ENCODE measurements around the gene TP63.

Gene TP63

GRCh38 chr3:189786479-189787064 lies 155.4 kb downstream of the TP63 start:
- DNase-seq, result no peak

GRCh38 chr3:189787191-189787590 lies 156.0 kb downstream of the TP63 start:
- DNase-seq, result no peak

GRCh38 chr3:189787632-189788031 lies 156.4 kb downstream of the TP63 start:
- DNase-seq, result no peak

GRCh38 chr3:189789432-189789831 lies 158.2 kb downstream of the TP63 start:
- DNase-seq, result no peak

- DNase-seq, result peak; percentile 27
Measured at GRCh38 chr3:189790658-189791057, 159.5 kb downstream of the TP63 start.

GRCh38 chr3:189792046-189792929 lies 161.1 kb downstream of the TP63 start:
- DNase-seq, result no peak

GRCh38 chr3:189794518-189794917 lies 163.3 kb downstream of the TP63 start:
- peak; percentile 32 for DNase-seq

- DNase-seq, result no peak
Measured at GRCh38 chr3:189797103-189797750, 166.0 kb downstream of the TP63 start.

- no peak for DNase-seq
Measured at GRCh38 chr3:189799366-189799765, 168.2 kb downstream of the TP63 start.

GRCh38 chr3:189800436-189800835 lies 169.2 kb downstream of the TP63 start:
- DNase-seq, result no peak

- DNase-seq, result no peak
Measured at GRCh38 chr3:189803254-189803653, 172.1 kb downstream of the TP63 start.

- DNase-seq, result no peak
Measured at GRCh38 chr3:189805375-189806067, 174.3 kb downstream of the TP63 start.

- DNase-seq, result peak; percentile 73
Measured at GRCh38 chr3:189806171-189806951, 175.2 kb downstream of the TP63 start.

GRCh38 chr3:189808246-189809007 lies 177.2 kb downstream of the TP63 start:
- DNase-seq, result no peak

GRCh38 chr3:189809583-189809982 lies 178.4 kb downstream of the TP63 start:
- DNase-seq, result no peak

GRCh38 chr3:189812806-189813465 lies 181.7 kb downstream of the TP63 start:
- DNase-seq, result no peak

- DNase-seq, result no peak
Measured at GRCh38 chr3:189813647-189814240, 182.6 kb downstream of the TP63 start.

- no peak for DNase-seq
Measured at GRCh38 chr3:189820365-189820720, 189.2 kb downstream of the TP63 start.

GRCh38 chr3:189821262-189821661 lies 190.1 kb downstream of the TP63 start:
- no peak for DNase-seq

- no peak for DNase-seq
Measured at GRCh38 chr3:189822726-189823125, 191.5 kb downstream of the TP63 start.

Data from NCI-H510A treated with DMSO at 0.1 percent for 48 hours (cell line).